Measurements from ENCODE around the gene OR4D2. TPM values are rescaled to one million over a fixed set of nuclear protein-coding genes. Genes with fewer than 3 reads are reported as not detected.

The OR4D2 gene
- total RNA-seq, 2 donors from 2014 or later = not detected

DNA sequence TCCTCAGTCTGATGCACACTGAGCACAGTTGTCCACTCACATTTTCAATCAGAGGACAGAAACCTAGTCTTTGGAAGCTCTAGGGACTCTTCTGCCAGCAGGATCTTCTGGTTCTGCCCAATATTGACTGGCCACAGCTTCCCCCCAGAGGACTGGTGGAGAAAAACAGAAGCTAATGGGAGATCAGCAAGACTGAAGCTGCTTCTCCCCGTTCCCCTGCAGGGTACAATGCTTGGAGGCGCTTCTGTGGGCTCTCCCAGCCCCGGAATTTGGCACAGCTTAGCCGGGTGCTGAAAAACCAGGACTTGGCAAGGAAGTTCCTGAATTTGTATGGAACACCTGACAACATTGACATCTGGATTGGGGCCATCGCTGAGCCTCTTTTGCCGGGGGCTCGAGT is 36.1 kb downstream of the OR4D2 start:
- no peaks in the 10 kb centered on the region for H3K9me3 Mint-ChIP-seq
- ATAC-seq (replicated peaks in 1 of 2) = no peak
- DNase-seq = no peak
- peaks cover 9% of the 10 kb centered on the region for H3K27me3 Mint-ChIP-seq (ENCODE audit: low read depth)
- no peaks in the 10 kb centered on the region for H3K4me1 Mint-ChIP-seq (ENCODE audit: low read depth)
- no peaks in the 10 kb centered on the region for H3K36me3 Mint-ChIP-seq (ENCODE audit: insufficient read depth in 2 of 2)
- no peak overlapping the region for H3K4me3 Mint-ChIP-seq
- H3K27ac Mint-ChIP-seq = no peak overlapping the region

DNA sequence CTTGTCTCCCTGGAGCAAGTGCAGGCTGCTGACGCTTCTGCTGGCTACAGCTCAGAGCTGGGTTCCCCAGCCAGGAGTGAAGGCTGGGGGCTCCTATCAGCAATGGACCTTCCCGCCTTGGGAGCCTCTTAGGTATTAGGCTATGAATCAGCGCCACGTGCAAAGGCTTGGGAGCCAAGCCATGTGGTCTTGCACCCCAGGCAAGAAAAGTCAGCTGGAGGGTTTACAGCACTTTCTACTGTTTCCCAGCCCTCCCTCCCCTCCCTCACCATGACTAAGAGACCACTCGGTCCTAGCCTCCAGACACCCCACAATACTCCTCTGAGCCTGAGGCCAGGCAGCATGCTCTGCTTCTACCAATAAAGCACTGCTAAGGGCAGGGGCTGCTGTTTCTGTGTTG is 38.0 kb downstream of the OR4D2 start:
- Mint-ChIP-seq H3K27ac (no peak overlapping the region), H3K4me1 (ENCODE audit: low read depth) (no peaks in the 10 kb centered on the region), H3K9me3 (no peaks in the 10 kb centered on the region), H3K4me3 (no peak overlapping the region), H3K36me3 (ENCODE audit: insufficient read depth in 2 of 2) (peaks cover 0 to 4% of the 10 kb centered on the region in 2 donors), H3K27me3 (ENCODE audit: low read depth) (no peaks in the 10 kb centered on the region)
- no peak for DNase-seq
- no peak for ATAC-seq (replicated peaks in 1 of 2)

DNA sequence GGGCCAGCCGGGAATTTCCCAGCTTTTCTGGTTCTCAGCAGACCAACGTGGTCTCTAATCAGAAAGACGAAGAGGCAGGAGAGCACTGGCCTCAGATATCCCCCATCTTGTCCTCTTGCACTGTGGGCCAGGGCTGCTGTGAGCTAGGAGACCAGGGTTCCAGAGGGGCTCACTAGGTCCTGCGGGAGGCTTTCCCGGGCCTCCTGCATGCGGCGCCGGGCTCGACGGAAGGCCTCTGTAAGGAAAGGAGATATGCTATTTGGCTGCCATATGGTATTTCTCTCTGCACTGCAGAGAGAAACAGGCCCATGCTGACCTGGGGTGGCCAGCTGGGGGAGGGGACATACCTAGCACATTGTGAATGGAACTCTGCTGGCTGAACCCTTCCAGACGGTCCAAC is 39.2 kb downstream of the OR4D2 start:
- no peaks in the 10 kb centered on the region for H3K27me3 Mint-ChIP-seq (ENCODE audit: low read depth)
- no peak overlapping the region for H3K4me3 Mint-ChIP-seq
- no peaks in the 10 kb centered on the region for H3K4me1 Mint-ChIP-seq (ENCODE audit: low read depth)
- no peaks in the 10 kb centered on the region for H3K9me3 Mint-ChIP-seq
- no peak for DNase-seq
- H3K27ac Mint-ChIP-seq = no peak overlapping the region
- peaks cover 4% of the 10 kb centered on the region in 2 donors for H3K36me3 Mint-ChIP-seq (ENCODE audit: insufficient read depth in 2 of 2)
- no peak for ATAC-seq (replicated peaks in 1 of 2)

DNA sequence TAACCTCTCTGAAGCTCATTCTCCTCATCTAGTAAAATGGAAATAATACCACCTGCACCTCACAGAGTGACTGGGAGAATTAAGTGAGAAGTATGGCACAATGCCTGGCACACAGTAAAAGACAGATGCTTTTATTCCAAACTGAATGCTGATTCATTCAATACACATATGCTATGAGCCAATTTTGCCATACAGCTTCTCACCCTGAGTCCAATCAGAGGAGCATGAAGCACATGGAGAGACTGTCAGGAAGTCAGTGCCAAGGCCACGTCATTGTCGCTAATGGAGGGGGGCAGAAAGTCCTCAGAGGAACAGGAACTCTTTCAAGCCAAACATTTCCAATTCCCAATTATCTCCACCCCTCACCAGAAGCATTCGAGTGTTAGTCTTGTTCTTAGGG is 40.7 kb downstream of the OR4D2 start:
- no peak overlapping the region for H3K4me3 Mint-ChIP-seq
- ATAC-seq (replicated peaks in 1 of 2) = no peak
- H3K36me3 Mint-ChIP-seq (ENCODE audit: insufficient read depth in 2 of 2) = peaks cover 4% of the 10 kb centered on the region in 2 donors
- H3K27ac Mint-ChIP-seq = no peak overlapping the region
- DNase-seq = no peak
- no peaks in the 10 kb centered on the region for H3K27me3 Mint-ChIP-seq (ENCODE audit: low read depth)
- no peaks in the 10 kb centered on the region for H3K9me3 Mint-ChIP-seq
- H3K4me1 Mint-ChIP-seq (ENCODE audit: low read depth) = no peaks in the 10 kb centered on the region

DNA sequence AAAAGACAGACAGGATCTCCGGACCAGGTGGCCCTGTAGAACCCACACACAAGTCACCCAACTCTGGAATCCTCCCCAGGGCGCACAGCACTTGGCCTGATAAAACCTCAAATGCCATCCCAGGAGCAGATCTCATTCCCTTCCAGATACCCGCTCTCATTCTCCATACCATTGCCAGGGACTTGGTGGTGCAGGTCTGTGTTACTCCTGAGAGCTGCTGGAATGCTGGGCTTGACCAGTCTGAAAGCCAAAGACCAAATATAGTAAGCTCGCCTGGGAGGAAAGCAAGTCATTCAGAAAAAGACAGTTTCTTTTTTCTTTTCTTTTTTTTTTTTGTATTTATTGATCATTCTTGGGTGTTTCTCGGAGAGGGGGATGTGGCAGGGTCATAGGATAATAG is 41.6 kb downstream of the OR4D2 start:
- DNase-seq (no peak), ATAC-seq (replicated peaks in 1 of 2) (no peak)
- no peaks in the 10 kb centered on the region for H3K4me1 Mint-ChIP-seq (ENCODE audit: low read depth)
- no peak overlapping the region for H3K27ac Mint-ChIP-seq
- H3K9me3 Mint-ChIP-seq = no peaks in the 10 kb centered on the region
- no peaks in the 10 kb centered on the region for H3K27me3 Mint-ChIP-seq (ENCODE audit: low read depth)
- peaks cover 4% of the 10 kb centered on the region in 2 donors for H3K36me3 Mint-ChIP-seq (ENCODE audit: insufficient read depth in 2 of 2)
- H3K4me3 Mint-ChIP-seq = no peak overlapping the region

DNA sequence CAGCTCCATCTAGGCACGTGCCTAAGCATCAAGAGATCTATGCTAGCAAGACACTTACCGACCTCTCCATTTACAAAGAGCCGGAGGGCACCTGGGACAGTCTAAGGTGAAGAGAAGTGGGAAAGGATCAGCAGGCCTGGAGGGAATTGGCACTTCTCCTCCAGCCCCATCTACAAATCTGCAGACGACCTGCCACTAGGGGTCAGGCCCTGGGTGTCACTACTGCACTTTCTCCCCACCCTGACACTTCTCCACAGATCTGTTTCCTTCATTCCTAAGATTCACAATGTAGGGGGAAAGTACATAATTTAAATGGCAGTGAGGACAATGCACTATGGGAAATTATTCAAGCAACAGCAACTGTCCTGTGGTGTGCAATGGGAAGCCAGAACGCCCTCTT is 44.1 kb downstream of the OR4D2 start:
- no peak for ATAC-seq (replicated peaks in 1 of 2)
- Mint-ChIP-seq H3K4me1 (ENCODE audit: low read depth) (peaks cover 2% of the 10 kb centered on the region), H3K36me3 (ENCODE audit: insufficient read depth in 2 of 2) (peaks cover 4% of the 10 kb centered on the region in 2 donors), H3K4me3 (no peak overlapping the region), H3K27ac (no peak overlapping the region), H3K9me3 (no peaks in the 10 kb centered on the region), H3K27me3 (ENCODE audit: low read depth) (no peaks in the 10 kb centered on the region)
- DNase-seq = no peak

DNA sequence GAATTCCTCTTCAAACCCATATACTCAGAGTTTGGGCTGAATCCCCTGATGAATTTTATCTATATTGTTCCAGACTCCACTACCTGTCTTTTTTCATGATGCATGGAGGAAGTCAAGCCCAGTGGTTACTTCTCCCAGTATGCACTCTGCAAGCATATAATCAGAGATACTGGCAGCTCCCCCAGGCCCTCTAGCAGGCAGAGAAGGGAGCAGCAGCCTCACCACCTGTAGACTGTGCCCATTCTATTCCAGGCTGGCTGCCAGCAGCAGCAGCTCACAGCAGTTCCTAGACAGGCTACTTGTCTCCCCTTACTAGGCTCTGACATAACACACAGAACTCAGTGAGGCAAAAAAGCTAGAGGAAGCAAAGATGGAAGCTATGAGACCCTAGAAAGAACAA is 48.9 kb downstream of the OR4D2 start:
- H3K4me3 Mint-ChIP-seq = no peak overlapping the region
- H3K4me1 Mint-ChIP-seq (ENCODE audit: low read depth) = peaks cover 27% of the 10 kb centered on the region
- H3K9me3 Mint-ChIP-seq = no peaks in the 10 kb centered on the region
- H3K27me3 Mint-ChIP-seq (ENCODE audit: low read depth) = no peaks in the 10 kb centered on the region
- H3K36me3 Mint-ChIP-seq (ENCODE audit: insufficient read depth in 2 of 2) = peaks cover 0 to 2% of the 10 kb centered on the region in 2 donors
- DNase-seq = no peak
- no peak overlapping the region for H3K27ac Mint-ChIP-seq
- no peak for ATAC-seq (replicated peaks in 1 of 2)

DNA sequence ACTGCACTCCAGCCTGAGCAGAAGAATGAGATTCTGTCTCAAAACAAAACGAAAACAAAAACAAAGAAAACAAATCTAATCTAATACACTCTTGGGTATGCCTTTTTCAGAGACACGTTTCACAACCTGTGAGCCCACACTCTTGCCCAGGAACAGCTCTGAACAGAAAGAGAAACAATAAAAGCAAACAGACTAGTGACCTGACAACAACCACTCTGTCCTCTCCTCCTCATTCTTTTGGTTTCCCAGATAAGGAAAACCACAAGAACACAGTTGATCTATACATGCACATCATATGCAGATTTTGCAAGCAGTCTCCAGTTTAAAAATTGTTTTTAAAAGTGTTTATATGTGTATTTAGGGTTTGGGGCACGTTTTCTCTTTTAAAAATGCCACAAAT is 51.0 kb downstream of the OR4D2 start:
- DNase-seq (no peak), ATAC-seq (replicated peaks in 1 of 2) (no peak)
- no peaks in the 10 kb centered on the region for H3K9me3 Mint-ChIP-seq
- H3K36me3 Mint-ChIP-seq (ENCODE audit: insufficient read depth in 2 of 2) = peaks cover 0 to 2% of the 10 kb centered on the region in 2 donors
- no peaks in the 10 kb centered on the region for H3K27me3 Mint-ChIP-seq (ENCODE audit: low read depth)
- peak overlapping the region; percentile 29 to 91 for H3K4me3 Mint-ChIP-seq
- H3K27ac Mint-ChIP-seq = peak overlapping the region; percentile 5
- peaks cover 27% of the 10 kb centered on the region for H3K4me1 Mint-ChIP-seq (ENCODE audit: low read depth)

DNA sequence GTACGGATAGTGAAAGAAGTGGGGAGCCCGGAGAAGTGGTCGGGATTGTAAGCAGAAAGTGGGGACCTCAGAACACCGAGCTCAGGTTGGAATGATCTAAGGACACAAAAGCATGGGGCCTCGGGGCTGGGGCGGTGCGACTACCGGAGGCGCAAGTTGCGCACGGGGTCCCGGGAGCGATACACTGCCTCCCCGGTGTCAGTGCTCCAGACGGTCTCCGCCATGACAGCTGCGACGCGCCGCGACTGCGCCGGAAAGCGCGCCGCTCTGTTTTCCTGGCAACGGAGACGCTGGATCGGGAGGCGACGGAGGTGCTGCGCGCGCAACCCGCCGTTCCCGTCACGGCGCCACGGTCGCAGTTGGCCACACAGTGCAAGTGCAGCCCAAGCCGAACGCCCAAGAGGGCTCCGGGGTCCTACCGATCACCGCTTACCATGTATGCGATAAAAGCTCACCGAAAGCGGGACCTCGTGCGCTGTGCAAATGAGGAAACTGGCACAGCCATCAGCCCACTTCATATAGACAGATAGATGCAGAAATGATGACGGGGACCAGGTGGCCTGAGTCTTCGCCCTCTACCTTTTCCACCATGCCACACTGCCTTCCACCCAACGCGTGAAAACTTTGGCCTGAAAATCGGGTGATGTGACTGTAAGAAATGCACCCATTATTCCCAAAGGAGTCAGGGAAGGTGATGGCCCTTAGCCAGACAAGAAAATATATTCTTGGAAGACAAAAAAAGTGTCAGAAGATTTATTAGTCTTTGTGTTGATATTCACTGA is 52.4 kb downstream of the OR4D2 start, which contains the start of gene MKS1:
MKS1 (minus strand) TSS at position 249 of the 782 bp plus-strand sequence; CDS start at position 224, 25 bp downstream.
- H3K27me3 Mint-ChIP-seq (ENCODE audit: low read depth) = no peaks in the 10 kb centered on the region
- peaks cover 0 to 2% of the 10 kb centered on the region in 2 donors for H3K36me3 Mint-ChIP-seq (ENCODE audit: insufficient read depth in 2 of 2)
- H3K9me3 Mint-ChIP-seq = no peaks in the 10 kb centered on the region
- DNase-seq = peak; percentile 96 to 97
- peaks cover 31% of the 10 kb centered on the region for H3K4me1 Mint-ChIP-seq (ENCODE audit: low read depth)
- H3K4me3 Mint-ChIP-seq = peak within 1 kb of the TSS; percentile 91 to 92
- ATAC-seq (replicated peaks in 1 of 2) = peak; percentile 99 to 100
- H3K27ac Mint-ChIP-seq = peak within 1 kb of the TSS; percentile 95

DNA sequence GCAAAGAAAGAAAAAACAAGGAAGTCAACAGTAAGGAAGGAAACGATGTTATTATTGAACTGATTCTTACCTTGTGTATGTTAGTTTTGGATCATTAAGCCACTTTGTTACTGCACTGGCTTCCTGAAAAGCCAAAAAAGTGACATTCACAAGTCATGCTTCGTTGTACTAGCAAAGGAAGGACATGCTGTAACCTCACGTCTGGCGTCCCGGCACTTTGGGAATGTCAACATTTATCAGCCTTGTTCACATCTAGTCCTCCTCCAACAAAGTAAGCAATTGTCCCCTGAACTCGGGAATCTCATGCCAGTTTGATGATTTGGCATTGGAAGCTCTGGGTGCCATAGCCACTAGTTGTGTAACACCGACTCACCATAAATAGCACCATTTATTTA is 53.0 kb downstream of the OR4D2 start:
- Mint-ChIP-seq H3K27me3 (ENCODE audit: low read depth) (no peaks in the 10 kb centered on the region), H3K36me3 (ENCODE audit: insufficient read depth in 2 of 2) (peaks cover 0 to 2% of the 10 kb centered on the region in 2 donors)

More for the DNA sequence above, 53.0 kb downstream of the OR4D2 start:
- Mint-ChIP-seq H3K4me3 (peak overlapping the region; percentile 91 to 92), H3K4me1 (ENCODE audit: low read depth) (peaks cover 35% of the 10 kb centered on the region), H3K27ac (peak overlapping the region; percentile 95), H3K9me3 (no peaks in the 10 kb centered on the region)
- no peak for DNase-seq
- ATAC-seq (replicated peaks in 1 of 2) = no peak

Other genes with a start within 250 kb of the OR4D2 start
- gene CUEDC1, start 211.6 kb upstream of the OR4D2 start, total RNA-seq = 1 to 10 TPM; 1.1 to 1.4 TPM
- gene VEZF1, start 178.7 kb upstream of the OR4D2 start, total RNA-seq = 10 to 100 TPM; 42.6 to 44.6 TPM
- gene SRSF1, start 159.7 kb upstream of the OR4D2 start, total RNA-seq = 100 to 1,000 TPM; 233 to 281 TPM
- gene DYNLL2, start 83.6 kb upstream of the OR4D2 start, total RNA-seq = 10 to 100 TPM; 32.9 to 37.7 TPM
- gene OR4D1, start 18.6 kb upstream of the OR4D2 start, total RNA-seq = under 1 TPM; 0.34 to 0.35 TPM
- not detected for gene EPX, start 25.7 kb downstream of the OR4D2 start, total RNA-seq
- gene MKS1, start 52.3 kb downstream of the OR4D2 start, total RNA-seq = 10 to 100 TPM; 25.7 to 35.2 TPM
- gene LPO, start 71.6 kb downstream of the OR4D2 start, total RNA-seq = under 1 TPM; 0.12 to 0.31 TPM
- gene MPO, start 114.0 kb downstream of the OR4D2 start, total RNA-seq = under 1 TPM in 1 of 2 donors, not detected in 1; 0.09 TPM
- gene TSPOAP1, start 161.8 kb downstream of the OR4D2 start, total RNA-seq = 10 to 100 TPM; 42.3 to 55.3 TPM
- 100 to 1,000 TPM; 101 to 110 TPM for gene SUPT4H1, start 185.2 kb downstream of the OR4D2 start, total RNA-seq

Measured in activated T-cell treated with anti-CD3 and anti-CD28 coated beads, Interleukin-2, amount 50 U/mL, for 72 hours (primary cell).